Measurements from ENCODE around the gene GLYATL1.

- TF ChIP-seq SIN3A (IDR thresholded peaks at IDR 0.05; ENCODE audit: borderline replicate concordance, insufficient read depth, low read depth, low read length) = no peak
- no peak for TF ChIP-seq CTCF (IDR thresholded peaks at IDR 0.05)
- no peak for TF ChIP-seq POLR2AphosphoS5 (IDR thresholded peaks at IDR 0.05; ENCODE audit: low read depth, low read length)
Observed at GRCh38 chr11:58968251-58968711, 29.0 kb downstream of the GLYATL1 start.
